SK-N-SH treated with all-trans-retinoic acid at 6 μM for 48 hours (cell line): ENCODE measurements around the gene DMBT1.

ENCODE experiments used
- BACH2 ChIP-seq: fragments of 250-450 bp; sonication (Bioruptor Pico); IDR thresholded peaks from 2 replicates; pipeline ENCODE4 v1.9.0; 2021; ENCODE audit warnings: mild to moderate bottlenecking, borderline replicate concordance
- GLIS3 ChIP-seq: fragments of 250-450 bp; sonication (Bioruptor Pico); IDR thresholded peaks from 2 replicates; pipeline ENCODE4 v1.5.0; 2020; ENCODE audit warnings: mild to moderate bottlenecking, moderate library complexity
- ISL1 ChIP-seq: fragments of 250-450 bp; sonication (Bioruptor Pico); IDR thresholded peaks from 2 replicates; pipeline ENCODE4 v2.1.2; 2022; ENCODE audit warnings: mild to moderate bottlenecking, moderate library complexity
- POU6F1 ChIP-seq: fragments of 250-450 bp; sonication (Bioruptor Pico); IDR thresholded peaks from 2 replicates; pipeline ENCODE4 v1.8.0; 2021; ENCODE audit warnings: low read depth, mild to moderate bottlenecking, moderate library complexity, borderline replicate concordance
- RARB ChIP-seq: fragments of 250-450 bp; sonication (Bioruptor Pico); IDR thresholded peaks from 2 replicates; pipeline ENCODE4 v1.8.0; 2021; ENCODE audit warnings: mild to moderate bottlenecking, moderate library complexity
- TCF4 ChIP-seq: fragments of 250-450 bp; sonication (Bioruptor Pico); IDR thresholded peaks from 2 replicates; pipeline ENCODE4 v1.8.0; 2021; ENCODE audit warnings: mild to moderate bottlenecking, moderate library complexity, borderline replicate concordance
- TOX ChIP-seq: fragments of 250-450 bp; sonication (Bioruptor Pico); IDR thresholded peaks from 2 replicates; pipeline ENCODE4 v1.8.0; 2021; ENCODE audit warnings: mild to moderate bottlenecking, moderate library complexity, borderline replicate concordance
- ZFP30 ChIP-seq: fragments of 450-650 bp; formaldehyde crosslinking; IDR thresholded peaks from 2 replicates; pipeline ENCODE4 v1.5.0; 2022; ENCODE audit warnings: mild to moderate bottlenecking, moderate library complexity
- TF ChIP-seq, protein P1 (sequence below): fragments of 250-450 bp; sonication (Bioruptor Pico); IDR thresholded peaks from 2 replicates; pipeline ENCODE4 v1.5.1; 2021; ENCODE audit warnings: mild to moderate bottlenecking, moderate library complexity
- TF ChIP-seq, protein P2 (sequence below): fragments of 250-450 bp; sonication (Bioruptor Pico); IDR thresholded peaks from 2 replicates; pipeline ENCODE4 v1.8.0; 2020; ENCODE audit warnings: mild to moderate bottlenecking, moderate library complexity, borderline replicate concordance

- TF ChIP-seq, protein P1, sequence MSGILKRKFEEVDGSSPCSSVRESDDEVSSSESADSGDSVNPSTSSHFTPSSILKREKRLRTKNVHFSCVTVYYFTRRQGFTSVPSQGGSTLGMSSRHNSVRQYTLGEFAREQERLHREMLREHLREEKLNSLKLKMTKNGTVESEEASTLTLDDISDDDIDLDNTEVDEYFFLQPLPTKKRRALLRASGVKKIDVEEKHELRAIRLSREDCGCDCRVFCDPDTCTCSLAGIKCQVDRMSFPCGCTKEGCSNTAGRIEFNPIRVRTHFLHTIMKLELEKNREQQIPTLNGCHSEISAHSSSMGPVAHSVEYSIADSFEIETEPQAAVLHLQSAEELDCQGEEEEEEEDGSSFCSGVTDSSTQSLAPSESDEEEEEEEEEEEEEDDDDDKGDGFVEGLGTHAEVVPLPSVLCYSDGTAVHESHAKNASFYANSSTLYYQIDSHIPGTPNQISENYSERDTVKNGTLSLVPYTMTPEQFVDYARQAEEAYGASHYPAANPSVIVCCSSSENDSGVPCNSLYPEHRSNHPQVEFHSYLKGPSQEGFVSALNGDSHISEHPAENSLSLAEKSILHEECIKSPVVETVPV = no peak
- no peak for TF ChIP-seq BACH2 (CRISPR knock-in tag)
- no peak for TF ChIP-seq ISL1 (CRISPR knock-in tag)
- TF ChIP-seq TCF4 (CRISPR knock-in tag) = no peak
- TF ChIP-seq ZFP30 (CRISPR knock-in tag) = no peak
- TF ChIP-seq, protein P2, sequence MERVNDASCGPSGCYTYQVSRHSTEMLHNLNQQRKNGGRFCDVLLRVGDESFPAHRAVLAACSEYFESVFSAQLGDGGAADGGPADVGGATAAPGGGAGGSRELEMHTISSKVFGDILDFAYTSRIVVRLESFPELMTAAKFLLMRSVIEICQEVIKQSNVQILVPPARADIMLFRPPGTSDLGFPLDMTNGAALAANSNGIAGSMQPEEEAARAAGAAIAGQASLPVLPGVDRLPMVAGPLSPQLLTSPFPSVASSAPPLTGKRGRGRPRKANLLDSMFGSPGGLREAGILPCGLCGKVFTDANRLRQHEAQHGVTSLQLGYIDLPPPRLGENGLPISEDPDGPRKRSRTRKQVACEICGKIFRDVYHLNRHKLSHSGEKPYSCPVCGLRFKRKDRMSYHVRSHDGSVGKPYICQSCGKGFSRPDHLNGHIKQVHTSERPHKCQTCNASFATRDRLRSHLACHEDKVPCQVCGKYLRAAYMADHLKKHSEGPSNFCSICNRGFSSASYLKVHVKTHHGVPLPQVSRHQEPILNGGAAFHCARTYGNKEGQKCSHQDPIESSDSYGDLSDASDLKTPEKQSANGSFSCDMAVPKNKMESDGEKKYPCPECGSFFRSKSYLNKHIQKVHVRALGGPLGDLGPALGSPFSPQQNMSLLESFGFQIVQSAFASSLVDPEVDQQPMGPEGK (CRISPR knock-in tag) = no peak
- TF ChIP-seq TOX (CRISPR knock-in tag) = no peak
- TF ChIP-seq GLIS3 = no peak
- TF ChIP-seq POU6F1 (CRISPR knock-in tag) = no peak
- TF ChIP-seq RARB = no peak
Measured at GRCh38 chr10:122515588-122516231, 44.8 kb upstream of the DMBT1 start.
